WTC11 (cell line): ENCODE measurements around the gene SLC27A2.

ENCODE experiments used
- RELA ChIP-seq: sonication (generic); formaldehyde crosslinking; IDR thresholded peaks from 2 replicates; pipeline ENCODE4 v1.8.1; 2022; ENCODE audit warnings: missing genetic modification reagents, mild to moderate bottlenecking, borderline replicate concordance
- TF ChIP-seq, protein P1 (sequence below): fragments of 250-450 bp; sonication (Bioruptor Pico); conservative IDR thresholded peaks from 2 replicates; pipeline ENCODE4 v1.9.0; 2021; ENCODE audit warnings: mild to moderate bottlenecking
- TF ChIP-seq, protein P2 (sequence below): fragments of 200-600 bp; IDR thresholded peaks from 2 replicates; pipeline ENCODE4 v1.8.0; 2022; ENCODE audit warnings: antibody characterized with exemption
- TF ChIP-seq, protein P3 (sequence below): sonication (generic); formaldehyde crosslinking; IDR thresholded peaks from 2 replicates; pipeline ENCODE4 v1.8.0; 2022; ENCODE audit warnings: mild to moderate bottlenecking, missing genetic modification reagents

DNA sequence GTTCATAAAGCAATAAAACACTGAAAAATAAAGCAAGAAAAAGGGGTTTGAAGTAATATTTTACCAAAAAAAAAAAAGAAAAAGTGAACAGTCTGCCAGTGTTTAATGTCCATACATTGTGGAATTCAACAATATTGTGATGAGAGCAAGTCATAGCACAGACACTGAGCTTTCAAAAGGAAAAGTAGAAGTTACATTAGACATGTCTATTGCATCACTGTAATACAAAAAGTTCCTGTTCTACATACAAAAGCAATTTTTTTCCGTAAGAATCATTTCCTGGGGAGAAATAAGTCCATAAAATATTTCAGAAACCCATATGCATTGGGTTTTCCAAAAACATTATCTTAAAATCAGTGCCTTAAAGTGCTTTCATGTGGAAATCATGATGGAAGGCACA lies 95.4 kb downstream of the SLC27A2 start:
- TF ChIP-seq, protein P1, sequence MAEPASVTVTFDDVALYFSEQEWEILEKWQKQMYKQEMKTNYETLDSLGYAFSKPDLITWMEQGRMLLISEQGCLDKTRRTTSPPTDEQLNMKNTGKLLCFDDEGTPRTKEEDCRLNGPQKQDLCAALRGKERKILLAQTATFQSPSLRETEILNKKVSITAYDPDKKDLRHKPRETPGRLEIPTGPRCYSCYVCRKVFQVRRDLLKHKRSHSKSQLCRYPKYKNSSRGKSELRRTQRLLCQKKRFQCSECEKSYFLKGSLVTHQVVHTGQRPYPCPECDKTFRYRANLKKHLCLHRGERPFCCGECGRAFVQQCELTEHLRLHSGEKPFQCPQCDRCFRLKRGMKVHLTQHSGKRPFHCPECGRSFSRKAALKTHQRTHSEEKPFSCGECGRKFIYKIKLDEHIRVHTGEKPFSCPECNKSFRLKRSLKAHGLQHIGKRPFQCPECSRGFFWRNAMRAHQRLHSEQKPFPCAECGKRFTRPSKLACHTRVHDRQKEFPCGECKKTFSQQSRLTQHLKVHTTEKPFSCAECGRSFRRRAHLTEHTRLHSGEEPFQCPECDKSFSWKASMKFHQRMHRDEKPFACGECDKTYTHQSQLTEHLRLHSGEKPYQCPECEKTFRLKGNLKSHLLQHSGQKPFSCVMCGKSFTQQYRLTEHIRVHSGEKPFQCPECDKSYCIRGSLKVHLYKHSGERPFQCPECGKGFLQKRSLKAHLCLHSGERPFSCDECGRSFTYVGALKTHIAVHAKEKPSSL (CRISPR knock-in tag) = no peak
- TF ChIP-seq, protein P2, sequence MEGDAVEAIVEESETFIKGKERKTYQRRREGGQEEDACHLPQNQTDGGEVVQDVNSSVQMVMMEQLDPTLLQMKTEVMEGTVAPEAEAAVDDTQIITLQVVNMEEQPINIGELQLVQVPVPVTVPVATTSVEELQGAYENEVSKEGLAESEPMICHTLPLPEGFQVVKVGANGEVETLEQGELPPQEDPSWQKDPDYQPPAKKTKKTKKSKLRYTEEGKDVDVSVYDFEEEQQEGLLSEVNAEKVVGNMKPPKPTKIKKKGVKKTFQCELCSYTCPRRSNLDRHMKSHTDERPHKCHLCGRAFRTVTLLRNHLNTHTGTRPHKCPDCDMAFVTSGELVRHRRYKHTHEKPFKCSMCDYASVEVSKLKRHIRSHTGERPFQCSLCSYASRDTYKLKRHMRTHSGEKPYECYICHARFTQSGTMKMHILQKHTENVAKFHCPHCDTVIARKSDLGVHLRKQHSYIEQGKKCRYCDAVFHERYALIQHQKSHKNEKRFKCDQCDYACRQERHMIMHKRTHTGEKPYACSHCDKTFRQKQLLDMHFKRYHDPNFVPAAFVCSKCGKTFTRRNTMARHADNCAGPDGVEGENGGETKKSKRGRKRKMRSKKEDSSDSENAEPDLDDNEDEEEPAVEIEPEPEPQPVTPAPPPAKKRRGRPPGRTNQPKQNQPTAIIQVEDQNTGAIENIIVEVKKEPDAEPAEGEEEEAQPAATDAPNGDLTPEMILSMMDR = no peak
- no peak for TF ChIP-seq RELA (CRISPR knock-in tag)
- TF ChIP-seq, protein P3, sequence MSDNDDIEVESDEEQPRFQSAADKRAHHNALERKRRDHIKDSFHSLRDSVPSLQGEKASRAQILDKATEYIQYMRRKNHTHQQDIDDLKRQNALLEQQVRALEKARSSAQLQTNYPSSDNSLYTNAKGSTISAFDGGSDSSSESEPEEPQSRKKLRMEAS = no peak
